KOPT-K1 (cell line): ENCODE data around the gene TRHDE.
"Not testable (repeated sequence)": the region's sequence is repeated elsewhere in the genome, so short reads cannot be mapped to it uniquely, and the experiment has no call there.

Source experiments
- H3K27ac ChIP-seq: fragments of 200-600 bp; sonication (generic); 2 replicates; pipeline ENCODE4 v1.5.1; 2016; ENCODE audit warnings: antibody characterized with exemption, mild to moderate bottlenecking, low read depth, low read length; ENCODE audit not compliant: poor library complexity, severe bottlenecking
- H3K36me3 ChIP-seq: fragments of 200-600 bp; sonication (generic); 2 replicates; pipeline ENCODE4 v1.5.1; 2017; ENCODE audit warnings: antibody characterized with exemption, mild to moderate bottlenecking, low read length, moderate library complexity; ENCODE audit not compliant: insufficient read depth
- H3K9me3 ChIP-seq: fragments of 200-600 bp; sonication (generic); 2 replicates; pipeline ENCODE4 v1.5.1; 2017; ENCODE audit warnings: antibody characterized with exemption, low read length, mild to moderate bottlenecking; ENCODE audit not compliant: insufficient read depth, poor library complexity, severe bottlenecking

The TRHDE gene

GRCh38 chr12:72610342-72610741 is 338.2 kb downstream of the TRHDE start:
- no peaks in the 10 kb centered on the region for H3K9me3 ChIP-seq
- H3K27ac ChIP-seq, result no peak overlapping the region
- no peaks in the 10 kb centered on the region for H3K36me3 ChIP-seq

GRCh38 chr12:72610854-72611358 is 338.7 kb downstream of the TRHDE start:
- H3K9me3 ChIP-seq, result no peaks in the 10 kb centered on the region
- H3K36me3 ChIP-seq, result no peaks in the 10 kb centered on the region
- H3K27ac ChIP-seq, result no peak overlapping the region

GRCh38 chr12:72612171-72612570 is 340.0 kb downstream of the TRHDE start:
- no peaks in the 10 kb centered on the region for H3K36me3 ChIP-seq
- H3K9me3 ChIP-seq, result no peaks in the 10 kb centered on the region
- no peak overlapping the region for H3K27ac ChIP-seq

GRCh38 chr12:72618764-72619163 is 346.6 kb downstream of the TRHDE start:
- no peak overlapping the region for H3K27ac ChIP-seq
- no peaks in the 10 kb centered on the region for H3K9me3 ChIP-seq
- no peaks in the 10 kb centered on the region for H3K36me3 ChIP-seq

- Histone ChIP-seq H3K27ac (no peak overlapping the region), H3K36me3 (no peaks in the 10 kb centered on the region), H3K9me3 (no peaks in the 10 kb centered on the region)
Measured at GRCh38 chr12:72622556-72622955, 350.4 kb downstream of the TRHDE start.

- no peak overlapping the region for H3K27ac ChIP-seq
- H3K9me3 ChIP-seq, result no peaks in the 10 kb centered on the region
- no peaks in the 10 kb centered on the region for H3K36me3 ChIP-seq
Measured at GRCh38 chr12:72631926-72632685, 359.9 kb downstream of the TRHDE start.

- Histone ChIP-seq H3K36me3 (no peaks in the 10 kb centered on the region), H3K27ac (no peak overlapping the region), H3K9me3 (no peaks in the 10 kb centered on the region)
Measured at GRCh38 chr12:72642706-72643105, 370.5 kb downstream of the TRHDE start.

GRCh38 chr12:72647139-72647538 is 375.0 kb downstream of the TRHDE start:
- H3K27ac ChIP-seq, result no peak overlapping the region
- no peaks in the 10 kb centered on the region for H3K9me3 ChIP-seq
- no peaks in the 10 kb centered on the region for H3K36me3 ChIP-seq

- Histone ChIP-seq H3K27ac (no peak overlapping the region), H3K9me3 (no peaks in the 10 kb centered on the region), H3K36me3 (no peaks in the 10 kb centered on the region)
Measured at GRCh38 chr12:72658615-72659014, 386.4 kb downstream of the TRHDE start.

- H3K27ac ChIP-seq, H3K9me3 ChIP-seq, H3K36me3 ChIP-seq: not testable (repeated sequence)
Measured at GRCh38 chr12:72660174-72660573, 388.0 kb downstream of the TRHDE start.

GRCh38 chr12:72673853-72674252 is 401.7 kb downstream of the TRHDE start:
- no peaks in the 10 kb centered on the region for H3K36me3 ChIP-seq
- H3K27ac ChIP-seq, result no peak overlapping the region
- H3K9me3 ChIP-seq, result no peaks in the 10 kb centered on the region

GRCh38 chr12:72676556-72676955 is 404.4 kb downstream of the TRHDE start:
- Histone ChIP-seq H3K36me3 (no peaks in the 10 kb centered on the region), H3K9me3 (no peaks in the 10 kb centered on the region)

GRCh38 chr12:72677139-72677538 is 405.0 kb downstream of the TRHDE start:
- Histone ChIP-seq H3K36me3 (no peaks in the 10 kb centered on the region), H3K9me3 (no peaks in the 10 kb centered on the region), H3K27ac (no peak overlapping the region)

More at GRCh38 chr12:72676556-72676955, 404.4 kb downstream of the TRHDE start:
- H3K27ac ChIP-seq, result no peak overlapping the region

GRCh38 chr12:72677846-72678245 is 405.7 kb downstream of the TRHDE start:
- Histone ChIP-seq H3K36me3 (no peaks in the 10 kb centered on the region), H3K9me3 (no peaks in the 10 kb centered on the region), H3K27ac (no peak overlapping the region)

- Histone ChIP-seq H3K9me3 (no peaks in the 10 kb centered on the region), H3K27ac (no peak overlapping the region), H3K36me3 (no peaks in the 10 kb centered on the region)
Measured at GRCh38 chr12:72679147-72679757, 407.1 kb downstream of the TRHDE start.

GRCh38 chr12:72681028-72681427 is 408.9 kb downstream of the TRHDE start:
- no peak overlapping the region for H3K27ac ChIP-seq
- no peaks in the 10 kb centered on the region for H3K36me3 ChIP-seq
- no peaks in the 10 kb centered on the region for H3K9me3 ChIP-seq
